ELF-1 (cell line): ENCODE results near the gene CHERP.

ENCODE experiments used
- DNase-seq: peaks from one replicate; pipeline ENCODE4 v3.0.0-alpha.2; 2016; ENCODE audit warnings: low read depth, low spot score

Gene CHERP

DNA sequence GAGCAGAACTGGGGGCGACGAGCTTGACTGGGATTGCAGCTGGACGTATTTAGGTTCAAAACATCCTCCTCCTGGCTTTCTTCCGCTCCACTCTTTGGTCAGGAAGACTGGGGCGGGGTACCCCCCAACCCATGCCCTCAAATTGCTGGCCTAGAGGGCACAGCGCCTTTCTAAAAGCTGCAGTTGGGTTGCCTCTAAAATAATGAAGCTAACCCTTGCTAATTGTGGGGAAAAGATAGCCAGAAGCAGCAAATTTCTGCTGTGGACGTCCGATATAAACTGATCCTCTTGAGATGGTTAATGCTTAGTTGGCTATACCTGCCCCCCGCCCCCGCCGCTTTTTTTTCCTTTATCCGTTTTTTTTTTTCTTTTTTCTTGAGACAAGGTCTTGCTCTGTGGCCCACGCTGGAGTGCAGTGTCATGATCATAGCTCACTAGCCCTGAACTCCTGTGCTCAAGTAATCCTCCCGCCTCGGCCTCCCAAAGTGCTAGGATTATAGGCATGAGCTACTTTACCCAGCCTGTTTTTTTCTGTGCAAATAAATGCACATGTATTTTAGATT, 754 bp upstream of the CHERP start:
- DNase-seq, result peak; percentile 11

DNA sequence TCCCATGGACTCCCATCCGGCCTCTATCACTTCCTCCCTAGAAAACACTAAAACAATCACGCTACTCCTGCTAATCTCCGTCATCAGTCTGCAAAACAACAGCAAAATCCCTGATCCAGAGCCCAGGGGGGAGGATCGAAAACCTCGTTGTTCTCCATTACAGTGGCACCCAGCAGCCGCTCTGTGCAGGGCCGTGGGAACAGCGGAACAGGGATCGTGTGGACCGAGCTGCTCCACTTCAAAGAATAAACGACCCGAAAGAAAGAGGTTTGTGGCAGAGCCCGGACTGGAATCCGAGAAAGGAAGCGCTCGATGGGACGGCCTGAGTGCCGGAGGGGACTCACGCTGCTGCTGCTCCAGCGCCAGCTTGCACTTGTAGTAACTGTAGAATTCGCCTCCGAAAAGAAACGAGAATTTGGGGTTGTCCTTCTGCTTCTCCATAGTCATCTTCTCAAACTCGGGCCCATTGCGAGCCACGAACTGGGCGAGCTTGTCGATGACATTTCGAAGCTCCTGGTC, 652 bp downstream of the CHERP start:
- DNase-seq, result peak; percentile 40

DNA sequence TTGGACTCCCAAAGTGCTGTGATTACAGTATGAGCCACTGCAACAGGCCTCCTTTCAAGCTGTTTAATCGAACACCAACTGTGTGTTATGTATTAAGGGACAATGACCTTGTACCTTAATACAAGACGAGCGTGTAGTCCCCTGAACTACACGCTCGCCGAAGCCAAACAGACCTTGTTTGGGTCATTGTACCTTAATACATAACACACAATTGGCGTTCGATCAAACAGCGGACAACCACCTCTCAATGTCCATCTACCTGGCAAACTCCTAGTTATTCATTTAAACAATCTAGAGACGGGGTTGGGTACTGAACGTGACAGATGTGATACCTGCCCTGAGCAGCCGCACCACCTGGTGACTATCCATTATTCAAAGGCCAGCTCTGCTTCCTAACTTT, 1.3 kb downstream of the CHERP start:
- no peak for DNase-seq

DNA sequence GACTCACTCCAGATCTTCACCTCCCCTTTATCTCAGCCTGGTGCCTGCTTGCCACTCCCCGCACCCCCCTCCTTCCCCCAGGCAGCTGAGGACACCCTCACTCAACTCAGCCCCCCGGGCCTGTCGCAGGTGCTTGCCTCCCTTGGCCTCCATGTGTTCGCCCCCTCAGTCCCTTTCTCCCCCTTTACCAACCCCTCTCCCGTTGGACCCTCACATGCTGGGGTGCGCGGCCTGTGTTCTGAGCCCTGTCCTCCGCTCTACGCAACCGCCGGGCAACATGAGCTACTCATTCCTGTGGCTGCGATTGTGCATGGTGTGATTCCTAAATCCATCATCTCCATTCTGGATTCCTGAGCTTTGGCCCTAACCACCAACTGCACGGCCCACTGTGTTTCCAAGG, 5.1 kb downstream of the CHERP start:
- DNase-seq, result no peak

DNA sequence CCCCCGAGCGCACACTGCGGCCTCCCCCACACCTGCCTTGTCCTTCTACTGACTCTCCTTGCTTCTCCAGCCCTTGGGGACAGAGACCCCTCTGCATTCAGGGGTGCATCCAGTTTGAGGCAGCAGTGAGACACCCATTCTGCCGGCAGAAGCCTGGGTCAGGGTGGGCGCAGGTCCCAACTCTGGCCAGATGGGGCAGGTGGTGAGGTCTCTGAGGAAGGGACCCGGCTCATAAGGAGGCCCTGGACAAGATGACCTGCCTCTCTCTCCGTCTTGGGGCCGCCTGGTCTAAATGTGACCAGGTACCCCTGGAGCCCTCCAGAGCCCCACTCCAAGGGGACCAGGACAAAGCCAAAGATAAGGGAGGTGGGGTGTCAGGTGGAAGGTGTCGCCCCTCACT, 6.1 kb downstream of the CHERP start:
- DNase-seq, result no peak

DNA sequence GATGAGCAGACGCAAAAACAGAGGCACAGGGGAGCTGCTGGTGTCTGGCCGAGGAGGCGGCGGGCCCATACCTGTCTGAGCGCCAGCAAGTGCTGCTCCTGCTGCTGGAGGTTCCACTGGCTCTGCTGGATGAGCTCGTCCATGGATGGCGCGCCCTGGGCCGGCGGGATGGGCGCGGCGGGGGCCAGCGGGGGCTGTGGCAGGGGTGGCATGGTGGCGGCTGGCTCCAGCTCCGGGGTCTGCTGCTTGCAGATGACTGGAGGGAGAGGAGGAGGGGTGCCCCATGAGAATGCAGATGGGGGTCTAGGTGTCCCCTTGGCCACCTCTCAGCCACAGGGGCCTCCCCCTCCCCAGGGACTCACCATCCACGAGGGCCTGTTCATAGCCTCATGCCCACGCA, 6.9 kb downstream of the CHERP start:
- no peak for DNase-seq

DNA sequence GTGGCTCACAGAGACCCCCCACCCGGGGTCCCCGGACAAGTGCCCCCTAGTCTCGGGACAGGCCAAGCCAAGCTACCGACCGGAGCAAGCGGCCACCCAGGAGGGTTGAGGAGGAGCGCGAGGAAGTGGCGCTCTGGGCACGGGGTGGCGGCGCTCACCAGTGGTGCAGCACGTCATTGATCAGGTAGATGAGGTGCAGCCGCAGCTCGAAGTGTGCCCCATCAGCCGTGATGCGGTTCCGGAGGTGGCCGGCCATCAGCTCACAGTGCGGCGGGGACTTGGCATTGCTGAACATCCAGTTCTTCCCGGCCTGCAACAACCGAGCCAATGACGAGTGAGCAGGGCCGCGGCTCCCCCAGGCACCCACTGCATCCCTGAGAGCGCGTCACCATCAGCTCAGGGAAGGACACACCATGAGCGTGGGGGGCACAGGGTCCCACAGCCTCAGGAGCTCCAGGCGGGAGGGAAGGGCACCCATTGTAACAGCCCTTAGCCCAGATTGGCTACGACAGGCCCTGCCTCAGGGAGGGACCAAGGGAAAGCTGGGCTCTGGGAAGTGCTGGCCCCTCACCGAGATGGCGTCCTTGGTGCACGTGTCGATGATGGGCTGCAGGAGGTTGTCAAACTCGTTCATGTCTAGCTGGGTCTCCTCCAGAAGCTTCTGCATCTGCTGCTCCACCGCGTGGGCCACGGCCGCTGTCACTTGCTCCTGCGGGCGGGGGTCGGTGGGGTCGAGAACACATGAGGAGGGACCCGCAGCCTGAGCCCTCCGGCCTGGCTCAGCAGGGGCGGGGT, 9.6 kb downstream of the CHERP start:
- no peak for DNase-seq

DNA sequence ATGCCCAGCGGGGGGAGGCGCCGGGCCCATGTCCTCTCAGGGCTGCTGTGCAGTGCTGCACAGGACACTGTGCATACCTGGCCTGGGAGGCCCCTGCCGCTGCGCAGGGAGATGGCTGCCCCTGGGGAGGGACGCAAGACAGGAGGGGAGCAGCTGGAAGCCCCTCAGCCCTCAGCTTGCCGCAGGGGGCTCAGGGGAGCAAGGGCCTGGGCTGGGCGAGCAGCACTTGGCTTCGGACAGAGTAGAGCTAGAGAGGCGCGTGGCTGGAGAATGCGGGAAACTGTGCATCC, 10.9 kb downstream of the CHERP start:
- DNase-seq, result no peak

DNA sequence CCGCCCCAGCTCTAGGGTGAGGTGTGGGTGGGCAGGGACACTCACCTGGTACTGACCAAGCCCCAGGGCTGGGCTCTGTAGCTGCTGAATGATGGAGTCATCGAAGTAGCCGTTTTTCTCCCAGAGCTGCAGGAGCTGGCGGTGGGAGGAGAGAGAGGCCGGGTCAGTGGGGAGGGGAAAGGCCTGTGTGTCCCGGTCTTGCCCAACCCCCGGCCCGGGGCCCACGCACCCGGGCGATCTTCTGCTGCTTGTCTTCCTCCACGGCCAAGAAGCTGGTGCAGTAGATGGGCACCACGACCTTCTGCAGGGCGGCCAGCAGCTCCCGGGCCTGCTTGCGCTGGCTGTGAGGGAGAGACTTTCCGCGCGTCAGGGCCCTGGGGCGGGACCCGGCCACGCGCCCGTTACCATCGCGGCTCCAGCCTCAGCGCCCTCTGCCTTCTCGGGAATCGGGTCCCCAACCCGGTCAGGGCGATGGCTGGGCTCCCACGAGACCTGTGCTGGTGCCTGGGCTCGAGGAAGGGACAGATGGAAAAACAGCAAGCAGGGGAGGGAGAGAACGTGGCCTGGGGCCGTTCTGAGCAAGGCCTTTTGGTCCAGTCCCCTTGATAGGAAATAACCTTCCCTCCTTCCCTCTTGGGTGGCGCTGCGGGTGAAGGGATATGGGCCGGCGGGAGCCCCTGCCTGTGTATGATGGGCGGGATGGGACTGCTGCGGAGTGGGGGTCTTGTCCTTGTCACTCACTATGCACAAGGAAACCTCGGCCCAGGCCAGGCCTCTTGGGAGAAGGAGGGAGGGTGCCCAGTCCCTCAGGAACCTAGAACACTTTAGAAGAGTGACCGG, 11.5 kb downstream of the CHERP start:
- no peak for DNase-seq

DNA sequence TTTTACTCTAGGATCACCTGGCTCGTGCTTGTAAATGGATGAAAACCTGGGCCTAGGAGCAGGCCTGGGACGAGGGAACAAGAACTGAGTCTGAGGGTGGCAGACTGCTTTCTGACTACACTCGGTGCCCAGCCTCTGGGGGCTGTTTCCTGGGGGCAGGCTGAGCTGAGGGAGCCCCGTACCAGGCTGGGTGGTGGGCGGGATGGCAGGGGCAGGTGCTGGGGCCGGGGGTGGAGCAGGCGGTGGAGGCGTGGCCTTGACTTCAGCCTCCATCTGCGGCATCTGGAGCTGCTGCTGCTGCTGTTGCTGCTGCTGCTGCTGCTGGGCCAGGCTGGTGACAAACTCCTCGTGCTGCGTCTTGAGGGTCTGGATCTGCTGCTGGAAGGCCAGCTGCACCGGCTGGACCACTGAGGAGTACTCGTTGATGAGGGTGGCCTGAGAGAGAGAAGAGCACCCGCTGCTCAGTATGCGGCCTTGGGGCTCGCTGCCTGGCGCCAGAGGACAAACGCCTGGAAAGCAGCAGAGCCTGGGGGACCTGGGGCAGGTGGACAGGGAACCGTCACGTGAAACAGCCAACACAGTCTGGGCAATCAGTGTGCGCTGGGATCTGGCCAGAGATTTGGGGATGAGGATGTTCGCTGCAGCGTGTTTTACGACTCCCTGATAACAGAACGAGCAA, 12.6 kb downstream of the CHERP start:
- no peak for DNase-seq

DNA sequence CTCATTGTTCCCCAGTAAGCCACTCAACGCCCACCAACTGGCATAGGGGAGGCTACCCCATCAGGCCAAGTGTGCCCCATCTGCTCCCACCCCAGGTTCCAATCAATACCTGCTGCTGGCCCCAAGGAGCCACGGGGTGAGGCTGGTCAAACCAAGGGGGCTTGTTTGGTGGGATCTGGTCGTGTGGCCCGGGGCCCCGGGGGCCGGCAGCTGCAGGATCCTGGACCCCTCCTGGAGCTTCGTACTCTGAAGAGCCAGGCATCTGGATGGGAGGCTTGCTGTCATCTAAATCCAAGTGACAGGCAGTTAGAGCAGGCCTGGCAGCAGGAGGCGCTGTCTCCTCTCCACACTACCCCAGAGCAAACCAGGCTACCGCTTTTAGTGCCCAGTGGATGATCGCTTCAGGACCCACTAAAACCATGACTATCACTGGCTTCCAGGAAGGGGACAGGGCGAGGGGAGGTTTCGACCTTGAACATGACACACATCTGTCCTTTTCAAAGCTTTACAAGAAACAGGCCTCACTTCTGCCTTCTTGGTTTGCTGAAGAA, 14.2 kb downstream of the CHERP start:
- DNase-seq, result peak; percentile 70

DNA sequence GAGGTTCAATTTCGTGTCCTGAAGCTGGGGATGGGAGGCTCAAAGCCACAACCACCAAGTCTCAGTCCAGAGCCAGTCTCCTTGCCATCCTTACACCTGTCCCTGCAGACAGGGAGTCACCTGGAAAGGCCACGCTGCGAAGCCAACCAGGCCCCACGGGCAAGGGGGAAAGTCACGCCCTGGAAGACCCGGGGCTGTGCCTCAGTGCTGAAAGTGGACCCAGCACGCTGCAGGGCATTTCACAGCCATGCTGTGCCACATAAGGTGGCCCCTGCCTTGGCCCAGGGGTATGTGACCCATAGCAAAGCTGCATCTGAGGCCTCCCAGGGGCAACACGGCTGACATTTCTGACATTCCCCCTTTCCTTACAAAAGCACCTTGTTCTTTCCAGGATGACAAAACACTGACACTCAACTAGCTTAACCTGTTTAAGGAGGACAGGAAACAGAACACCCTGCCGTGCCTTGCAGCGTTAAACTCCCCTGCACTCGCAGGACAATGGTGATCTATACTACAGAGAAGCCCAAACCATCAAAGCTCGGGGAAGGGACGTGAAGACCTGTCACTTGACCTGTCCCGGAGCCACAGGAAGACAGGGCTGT, 14.8 kb downstream of the CHERP start:
- DNase-seq, result peak; percentile 59

DNA sequence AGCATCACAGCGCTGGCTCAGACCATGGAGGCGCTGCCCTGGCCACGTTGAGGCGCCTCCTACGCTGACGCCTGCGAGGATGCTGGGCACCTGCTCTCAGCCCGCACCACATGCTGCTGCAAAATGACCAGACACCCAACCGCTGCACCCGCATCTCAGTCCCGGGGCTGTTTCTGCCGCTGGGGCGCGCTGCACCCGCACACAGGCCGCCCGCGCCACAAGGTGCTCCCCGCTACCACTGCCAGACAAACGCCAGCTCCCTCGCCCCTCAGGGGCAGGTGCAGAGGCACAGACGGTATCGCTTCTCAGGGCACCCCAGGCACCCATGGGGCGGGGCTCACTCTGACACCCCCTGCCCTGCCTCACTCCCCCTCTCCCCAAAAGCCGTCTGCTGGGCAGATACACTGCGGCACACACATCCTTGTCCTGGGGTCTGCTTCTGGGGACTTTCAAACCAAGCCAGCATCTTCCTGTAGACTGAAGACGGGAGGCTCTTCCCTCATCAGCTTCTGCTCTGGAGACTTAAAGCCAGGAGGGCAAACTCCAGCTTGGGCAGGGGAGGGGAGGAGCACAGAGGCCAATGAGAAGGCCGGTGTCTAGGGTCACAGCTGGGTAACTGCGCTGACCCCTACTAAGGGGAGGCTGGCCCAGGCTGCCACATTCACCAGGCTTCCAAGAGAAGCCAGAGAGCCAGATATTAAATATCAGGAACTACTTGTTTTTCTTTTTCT, 16.3 kb downstream of the CHERP start:
- no peak for DNase-seq

DNA sequence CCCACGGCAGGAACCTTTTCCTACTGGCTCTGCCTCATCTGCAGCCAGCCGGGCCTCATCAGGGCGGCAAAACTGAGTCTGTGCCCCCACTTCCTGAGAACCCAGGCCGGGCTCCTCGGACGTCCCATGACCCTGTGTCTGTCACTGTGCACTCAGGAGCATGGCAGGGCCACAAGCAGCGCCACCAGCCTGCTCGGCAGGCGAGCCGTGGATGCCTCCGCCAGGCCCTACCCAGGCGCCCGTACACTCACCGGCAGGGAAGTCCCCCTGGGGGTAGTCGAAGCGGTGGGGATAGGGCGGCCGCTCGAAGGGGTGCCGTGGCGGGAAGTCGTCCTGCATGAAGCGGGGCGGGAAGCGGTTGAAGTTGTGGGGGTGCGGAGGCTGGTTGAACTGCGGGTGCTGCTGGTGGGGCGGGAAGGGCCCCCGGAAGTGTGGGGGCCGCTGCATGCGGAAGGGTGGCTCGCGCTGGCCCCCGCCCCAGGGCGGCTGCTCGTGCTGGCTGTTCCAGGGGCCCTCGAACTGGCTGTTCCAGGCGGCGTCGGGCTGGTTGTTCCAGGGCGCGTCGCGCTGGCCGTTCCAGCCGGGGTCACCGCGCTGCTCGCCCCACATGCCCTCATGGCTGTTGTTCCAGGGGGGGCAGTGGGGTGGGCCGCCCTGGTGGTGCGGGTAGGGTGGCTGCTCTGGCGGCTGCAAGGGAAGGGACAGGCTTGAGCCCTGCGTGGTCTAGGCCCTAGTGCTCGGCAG, 17.1 kb downstream of the CHERP start:
- DNase-seq, result no peak

DNA sequence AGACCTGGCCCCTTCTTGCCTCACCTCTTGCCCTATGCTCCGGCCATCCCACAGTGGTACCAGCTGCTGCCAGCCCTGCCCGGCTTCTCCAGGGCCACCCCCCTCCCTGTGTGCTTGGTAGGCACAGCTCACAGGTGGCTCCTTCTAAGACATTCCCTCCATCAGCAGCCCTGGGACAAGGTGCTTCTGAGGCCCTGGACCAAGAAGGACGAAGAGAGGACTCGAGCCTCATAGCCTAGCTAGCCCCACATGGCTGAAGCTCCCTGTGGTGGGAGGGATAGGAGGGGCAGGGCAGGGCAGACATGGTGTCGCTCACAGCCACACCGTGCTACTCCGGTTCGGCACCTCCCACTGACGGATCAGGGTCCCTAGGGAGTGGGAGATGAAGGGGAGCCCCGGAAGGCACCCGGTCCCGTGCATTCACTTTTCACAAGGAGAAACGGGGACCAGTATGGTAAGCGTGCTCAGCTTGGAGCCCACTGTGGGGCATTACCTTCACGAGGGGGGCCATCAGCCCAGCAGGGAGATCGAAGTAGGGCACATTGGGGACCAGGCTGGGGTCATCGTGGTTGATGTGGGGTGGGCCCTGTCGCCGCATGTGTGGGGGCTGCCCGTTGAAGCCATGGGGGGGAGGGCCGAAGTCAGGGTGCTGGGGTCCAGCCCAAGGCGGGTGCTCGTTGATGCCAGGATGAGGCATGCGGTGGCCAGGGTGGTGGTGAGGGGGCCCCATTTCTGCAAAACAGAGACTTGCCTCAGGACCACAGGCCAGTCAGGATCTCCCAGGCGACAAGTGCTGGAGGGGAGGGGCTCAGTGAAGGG, 19.5 kb downstream of the CHERP start:
- DNase-seq, result no peak

DNA sequence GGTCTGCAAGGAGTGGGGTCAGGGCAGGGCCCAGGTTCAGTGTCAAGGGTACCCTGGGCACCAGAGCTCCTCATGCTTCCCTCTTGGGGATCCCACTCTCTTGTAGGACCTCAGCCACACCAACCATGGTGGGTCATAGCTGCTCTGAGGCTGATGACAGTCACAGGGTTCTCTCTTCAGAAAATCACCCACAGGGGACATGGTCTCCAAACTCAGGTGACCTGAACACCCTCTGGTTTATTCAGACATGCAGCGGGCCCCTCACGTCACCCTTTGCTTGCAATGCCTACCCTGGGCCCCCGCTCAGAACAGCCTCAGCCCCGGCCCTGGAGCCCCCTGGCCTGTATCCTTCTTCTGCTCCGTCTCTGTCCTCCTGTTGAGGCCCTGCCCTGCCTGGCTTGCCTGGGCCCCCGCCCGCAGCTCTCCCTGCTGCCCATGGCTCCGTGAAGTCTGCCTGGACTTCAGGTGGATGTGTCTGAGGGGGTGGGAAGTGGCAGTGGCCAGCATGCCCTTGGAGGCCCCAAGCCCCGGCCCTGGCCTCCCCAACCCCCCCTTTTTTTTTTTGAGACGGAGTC, 20.4 kb downstream of the CHERP start:
- no peak for DNase-seq

DNA sequence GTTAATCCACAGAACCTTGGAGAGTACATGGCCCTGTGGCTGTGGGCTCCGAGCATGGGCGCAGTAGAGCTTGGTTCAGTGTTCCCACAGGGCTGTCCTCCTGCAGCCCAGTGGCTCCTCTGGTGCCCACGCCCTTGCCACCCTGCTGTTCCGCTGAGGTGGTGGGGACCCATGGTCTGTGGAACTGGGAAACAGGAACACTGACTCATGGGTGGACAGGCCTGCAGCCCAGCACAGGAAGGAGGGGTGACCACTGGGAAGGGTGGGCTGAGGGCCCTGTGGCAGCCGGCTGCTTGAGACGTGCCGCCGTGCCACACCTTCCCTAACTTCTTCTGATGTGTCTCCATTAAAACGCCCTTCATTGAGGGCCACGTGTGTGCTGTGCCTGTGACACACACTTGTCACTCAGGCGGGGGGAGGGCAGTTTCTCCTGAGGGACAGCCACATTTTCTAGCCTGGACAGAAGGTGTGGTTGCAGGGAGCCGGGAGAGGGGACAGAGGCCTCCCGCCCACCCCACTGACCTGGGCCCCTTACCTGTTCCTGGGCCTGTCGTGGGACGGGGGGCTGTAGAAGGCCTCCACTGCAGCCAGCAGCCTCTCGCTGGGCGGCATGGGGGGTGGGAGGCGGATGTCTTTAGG, 21.1 kb downstream of the CHERP start:
- no peak for DNase-seq
